Hepatocyte (in vitro differentiated cells): ENCODE results near the gene ARHGAP6.

Source experiments
- CTCF ChIP-seq: fragments of 200-600 bp; sonication (generic); IDR thresholded peaks from 2 replicates; pipeline ENCODE4 v1.5.1; 2016; ENCODE audit warnings: antibody characterized with exemption, mild to moderate bottlenecking; ENCODE audit not compliant: poor library complexity
- EZH2 ChIP-seq: fragments of 200-600 bp; sonication (generic); IDR thresholded peaks from 2 replicates; pipeline ENCODE4 v1.6.1; 2016; ENCODE audit warnings: antibody characterized with exemption, mild to moderate bottlenecking, borderline replicate concordance
- EZH2phosphoT487 ChIP-seq: fragments of 200-600 bp; sonication (generic); IDR thresholded peaks from one replicate; pipeline ENCODE4 v1.6.1; 2018; ENCODE audit warnings: antibody characterized with exemption, mild to moderate bottlenecking, low read depth, moderate library complexity; ENCODE audit not compliant: unreplicated experiment, severe bottlenecking

GRCh38 chrX:11414091-11414490 is 251.6 kb downstream of the ARHGAP6 start:
- no peak for TF ChIP-seq CTCF
- no peak for TF ChIP-seq EZH2
- TF ChIP-seq EZH2phosphoT487, result no peak
